Keratinocyte (primary cell): ENCODE results near the gene TIFAB. TPM values are rescaled to one million over a fixed set of nuclear protein-coding genes. Genes with fewer than 3 reads are reported as not detected.

Experiments used
- DNase-seq: peaks from one replicate; pipeline ENCODE4 v3.0.0-alpha.2; 2011; ENCODE audit warnings: low read depth, missing footprints, low spot score
- FAIRE-seq: peaks from 2 replicates; lab custom pipeline; 2011; peaks lifted over from hg19 to GRCh38; lab: Jason Lieb, UNC
- H2AFZ ChIP-seq: 2 replicates; pipeline ENCODE4 v1.6.0; 2012; ENCODE audit warnings: low read length, control low read depth, inconsistent platforms; ENCODE audit not compliant: control insufficient read depth
- H3K27ac ChIP-seq: 2 replicates; pipeline ENCODE4 v1.5.1; 2011; ENCODE audit warnings: low read length; ENCODE audit not compliant: control insufficient read depth, insufficient read depth
- H3K27me3 ChIP-seq: 3 replicates; pipeline ENCODE4 v1.6.0; 2011; ENCODE audit warnings: low read length; ENCODE audit not compliant: control insufficient read depth, insufficient read depth; ENCODE audit errors: extremely low read depth
- H3K36me3 ChIP-seq, 2 experiments: 2 replicates in 1 of 2; 3 replicates in 1 of 2; pipeline ENCODE4 v1.5.1; 2011; ENCODE audit warnings: low read length in 2 of 2, mild to moderate bottlenecking in 1 of 2; ENCODE audit not compliant: control insufficient read depth in 2 of 2, insufficient read depth in 2 of 2; ENCODE audit errors: extremely low read depth in 1 of 2
- H3K4me1 ChIP-seq: 3 replicates; pipeline ENCODE4 v1.5.1; 2011; ENCODE audit warnings: low read length; ENCODE audit not compliant: control insufficient read depth, insufficient read depth; ENCODE audit errors: extremely low read depth
- H3K4me2 ChIP-seq: 3 replicates; pipeline ENCODE4 v1.6.0; 2011; ENCODE audit warnings: low read depth, low read length; ENCODE audit not compliant: control insufficient read depth, insufficient read depth; ENCODE audit errors: extremely low read depth
- H3K4me3 ChIP-seq, 3 experiments: fragments of 200-600 bp in 1 of 3; sonication (generic) in 1 of 3; 2 replicates in 2 of 3; 3 replicates in 1 of 3; pipeline ENCODE4 v1.5.1; 2011 to 2016; ENCODE audit warnings: low read length in 3 of 3, mild to moderate bottlenecking in 3 of 3, control low read depth in 2 of 3, inconsistent platforms in 1 of 3, low read depth in 1 of 3, mixed read lengths in 1 of 3, mixed run types in 1 of 3, moderate library complexity in 1 of 3; ENCODE audit not compliant: control insufficient read depth in 2 of 3, insufficient read depth in 2 of 3; ENCODE audit errors: extremely low read depth in 1 of 3
- H3K79me2 ChIP-seq: 2 replicates; pipeline ENCODE4 v1.6.0; 2012; ENCODE audit warnings: low read length; ENCODE audit not compliant: control insufficient read depth, insufficient read depth
- H3K9ac ChIP-seq: 3 replicates; pipeline ENCODE4 v1.6.0; 2011; ENCODE audit warnings: low read length; ENCODE audit not compliant: control insufficient read depth, insufficient read depth; ENCODE audit errors: extremely low read depth
- H3K9me1 ChIP-seq: 3 replicates; pipeline ENCODE4 v1.6.0; 2011; ENCODE audit warnings: low read length; ENCODE audit not compliant: control insufficient read depth, insufficient read depth; ENCODE audit errors: extremely low read depth
- H3K9me3 ChIP-seq: 2 replicates; pipeline ENCODE4 v1.5.1; 2012; ENCODE audit warnings: low read depth, low read length; ENCODE audit not compliant: control insufficient read depth
- H4K20me1 ChIP-seq: 3 replicates; pipeline ENCODE4 v1.6.0; 2011; ENCODE audit warnings: low read length; ENCODE audit not compliant: control insufficient read depth, insufficient read depth; ENCODE audit errors: extremely low read depth
- EZH2 ChIP-seq: IDR thresholded peaks from one replicate; pipeline ENCODE4 v1.6.1; 2012; ENCODE audit warnings: inconsistent platforms, mild to moderate bottlenecking, low read length, moderate library complexity
- dilution Hi-C: fragments of 300-500 bp; cut with MboI; formaldehyde crosslinking; loops from one replicate; pipeline ENCODE4 v1.7.0; 2020; ENCODE audit warnings: low sequenced_read_pairs; ENCODE audit not compliant: extremely low pct_ligation_motif_present
- polyA plus RNA-seq, 5 experiments: library from polyadenylated mRNA; depleted of rRNA in 3 of 5; stranded (reverse) in 3 of 5; stranded (forward) in 1 of 5; unstranded in 1 of 5; fragments of >200 nt; gene quantifications; 1 replicate in 1 of 5; 2 replicates in 3 of 5; 3 replicates in 1 of 5; pipeline versions ENCODE4 v1.2.1 to v1.2.3, GENCODE V29; 2011 to 2012; ENCODE audit warnings: missing spikeins in 2 of 5, low read depth in 1 of 5, low replicate concordance in 1 of 5
- TF ChIP-seq, protein P1 (sequence below), 3 experiments: IDR thresholded peaks in 1 of 3; conservative IDR thresholded peaks in 1 of 3; optimal IDR thresholded peaks in 1 of 3; 2 replicates in 2 of 3; 3 replicates in 1 of 3; pipeline versions ENCODE3 to v1.5.1; 2011; ENCODE audit warnings: low read length in 3 of 3, mild to moderate bottlenecking in 3 of 3, moderate library complexity in 2 of 3, control low read depth in 1 of 3, inconsistent platforms in 1 of 3; ENCODE audit not compliant: insufficient read depth in 2 of 3; ENCODE audit errors: extremely low read depth in 1 of 3

The TIFAB gene
- polyA plus RNA-seq, 1 donor (not counting 4 experiments of a cell fraction or from before 2014, with no cell fraction given), result not detected

DNA sequence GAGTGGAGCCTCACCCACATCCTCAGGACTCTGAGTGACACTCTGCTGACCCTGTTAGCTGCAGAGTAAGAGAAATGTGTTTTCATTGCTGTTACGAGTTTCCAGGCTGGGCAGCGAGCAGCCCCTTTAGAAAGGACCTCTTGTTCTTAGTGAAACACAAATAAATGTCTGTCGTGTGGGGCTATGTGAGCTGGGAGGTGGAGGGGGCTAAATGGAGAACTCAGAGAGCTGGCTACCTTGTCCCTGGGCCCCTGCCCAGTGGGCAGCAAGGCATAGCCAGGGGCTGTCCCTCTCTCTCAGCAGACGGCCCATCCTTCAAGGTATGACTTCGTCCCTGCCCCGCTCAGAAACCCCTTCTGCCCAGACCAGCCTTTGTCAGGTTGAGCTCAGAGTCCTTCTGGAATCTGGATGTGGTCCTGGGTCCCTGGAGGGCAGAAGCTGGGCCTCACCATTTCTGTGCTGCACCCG, 15.2 kb downstream of the TIFAB start:
- peaks cover 25% of the 10 kb centered on the region for H3K27me3 ChIP-seq
- FAIRE-seq (no peak), DNase-seq (no peak)
- no peaks in the 10 kb centered on the region for H3K9me3 ChIP-seq
- H3K36me3 ChIP-seq, result no peaks in the 10 kb centered on the region
- no peaks in the 10 kb centered on the region for H4K20me1 ChIP-seq
- peaks cover 4% of the 10 kb centered on the region for H3K4me1 ChIP-seq
- H2AFZ ChIP-seq, result no peak overlapping the region
- no peak overlapping the region for H3K4me3 ChIP-seq
- H3K9ac ChIP-seq, result no peak overlapping the region
- TF ChIP-seq EZH2, result no peak
- TF ChIP-seq, protein P1, sequence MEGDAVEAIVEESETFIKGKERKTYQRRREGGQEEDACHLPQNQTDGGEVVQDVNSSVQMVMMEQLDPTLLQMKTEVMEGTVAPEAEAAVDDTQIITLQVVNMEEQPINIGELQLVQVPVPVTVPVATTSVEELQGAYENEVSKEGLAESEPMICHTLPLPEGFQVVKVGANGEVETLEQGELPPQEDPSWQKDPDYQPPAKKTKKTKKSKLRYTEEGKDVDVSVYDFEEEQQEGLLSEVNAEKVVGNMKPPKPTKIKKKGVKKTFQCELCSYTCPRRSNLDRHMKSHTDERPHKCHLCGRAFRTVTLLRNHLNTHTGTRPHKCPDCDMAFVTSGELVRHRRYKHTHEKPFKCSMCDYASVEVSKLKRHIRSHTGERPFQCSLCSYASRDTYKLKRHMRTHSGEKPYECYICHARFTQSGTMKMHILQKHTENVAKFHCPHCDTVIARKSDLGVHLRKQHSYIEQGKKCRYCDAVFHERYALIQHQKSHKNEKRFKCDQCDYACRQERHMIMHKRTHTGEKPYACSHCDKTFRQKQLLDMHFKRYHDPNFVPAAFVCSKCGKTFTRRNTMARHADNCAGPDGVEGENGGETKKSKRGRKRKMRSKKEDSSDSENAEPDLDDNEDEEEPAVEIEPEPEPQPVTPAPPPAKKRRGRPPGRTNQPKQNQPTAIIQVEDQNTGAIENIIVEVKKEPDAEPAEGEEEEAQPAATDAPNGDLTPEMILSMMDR (optimal IDR thresholded peaks at IDR 0.05 in 1 of 3, IDR thresholded peaks at IDR 0.05 in 1 of 3, conservative IDR thresholded peaks at IDR 0.05 in 1 of 3; ENCODE audit: extremely low read depth in 1 of 3, insufficient read depth in 2 of 3, low read length in 3 of 3), result no peak
- no peak overlapping the region for H3K4me2 ChIP-seq
- dilution Hi-C loops, result no loop called here
- H3K27ac ChIP-seq, result no peak overlapping the region
- no peaks in the 10 kb centered on the region for H3K79me2 ChIP-seq
- no peaks in the 10 kb centered on the region for H3K9me1 ChIP-seq

DNA sequence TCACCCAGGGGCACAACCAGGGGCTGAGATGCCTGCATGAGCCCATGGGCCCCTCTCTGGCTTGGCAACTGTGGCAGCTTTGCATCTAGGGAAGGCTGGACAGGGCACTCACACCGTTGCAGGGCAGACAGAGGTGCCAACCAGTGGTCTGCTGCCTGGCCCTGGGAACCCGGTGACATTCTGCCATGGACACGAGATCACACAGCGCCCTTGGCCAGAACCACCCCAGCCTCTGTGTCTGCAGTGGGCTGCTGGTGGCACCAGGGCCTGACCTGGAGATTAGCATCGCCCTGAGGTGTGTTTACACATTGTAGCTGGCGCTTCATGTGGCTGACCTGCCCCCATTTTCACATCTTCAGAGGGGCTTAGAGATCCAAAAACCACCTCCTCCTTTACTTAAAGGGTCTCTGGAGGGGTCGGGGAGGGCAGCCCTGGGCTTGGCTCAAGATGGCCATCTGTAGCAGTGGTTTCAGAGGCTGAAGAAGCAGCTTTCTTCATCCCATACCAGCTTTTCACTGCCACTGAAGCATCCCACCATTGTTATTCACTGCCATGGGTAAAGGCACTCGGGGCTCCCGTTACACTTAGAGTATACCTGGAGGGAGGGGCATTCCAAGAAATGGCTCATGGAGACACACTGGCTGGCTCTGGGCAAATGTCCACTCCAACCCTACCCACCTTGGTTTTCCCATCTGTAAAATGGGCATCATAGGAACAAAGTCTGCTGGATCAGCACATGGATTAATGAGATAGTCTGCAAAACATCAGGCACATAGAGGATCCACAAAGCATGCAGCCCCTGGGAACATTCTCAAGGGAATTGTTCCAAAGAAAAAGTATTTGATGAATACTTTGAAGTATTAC, 16.5 kb downstream of the TIFAB start:
- no peak for FAIRE-seq
- Histone ChIP-seq H3K4me1 (peaks cover 4% of the 10 kb centered on the region), H3K4me3 (no peak overlapping the region), H3K9me3 (no peaks in the 10 kb centered on the region), H3K27ac (no peak overlapping the region), H3K9me1 (no peaks in the 10 kb centered on the region), H3K9ac (no peak overlapping the region), H4K20me1 (no peaks in the 10 kb centered on the region), H3K36me3 (no peaks in the 10 kb centered on the region), H2AFZ (no peak overlapping the region), H3K4me2 (no peak overlapping the region), H3K79me2 (no peaks in the 10 kb centered on the region), H3K27me3 (peaks cover 25% of the 10 kb centered on the region)
- DNase-seq, result no peak
- dilution Hi-C loops, result no loop called here
- no peak for TF ChIP-seq EZH2
- TF ChIP-seq, protein P1 (optimal IDR thresholded peaks at IDR 0.05 in 1 of 3, IDR thresholded peaks at IDR 0.05 in 1 of 3, conservative IDR thresholded peaks at IDR 0.05 in 1 of 3; ENCODE audit: extremely low read depth in 1 of 3, insufficient read depth in 2 of 3, low read length in 3 of 3), result no peak
